Astrocyte (in vitro differentiated cells and primary cell): Measurements from ENCODE around the gene MRTFB. TPM values are rescaled to one million over a fixed set of nuclear protein-coding genes. Genes with fewer than 3 reads are reported as not detected.

Experiments used
- DNase-seq: peaks from one replicate; pipeline ENCODE4 v3.0.0-alpha.2; 2010; ENCODE audit warnings: low read depth
- FAIRE-seq: peaks from 2 replicates; lab custom pipeline; 2011; peaks lifted over from hg19 to GRCh38; lab: Jason Lieb, UNC
- H2AFZ ChIP-seq: 2 replicates; pipeline ENCODE4 v1.6.0; 2012; ENCODE audit warnings: low read depth, low read length, inconsistent platforms
- H3K27ac ChIP-seq: 2 replicates; pipeline ENCODE4 v1.5.1; 2011; ENCODE audit warnings: low read depth, low read length, inconsistent platforms
- H3K27me3 ChIP-seq: 2 replicates; pipeline ENCODE4 v1.6.0; 2011; ENCODE audit warnings: low read length, inconsistent platforms; ENCODE audit not compliant: insufficient read depth
- H3K36me3 ChIP-seq: 2 replicates; pipeline ENCODE4 v1.5.1; 2011; ENCODE audit warnings: low read length, inconsistent platforms; ENCODE audit not compliant: insufficient read depth
- H3K4me1 ChIP-seq: 2 replicates; pipeline ENCODE4 v1.5.1; 2011; ENCODE audit warnings: low read length, inconsistent platforms; ENCODE audit not compliant: insufficient read depth
- H3K4me2 ChIP-seq: 2 replicates; pipeline ENCODE4 v1.6.0; 2012; ENCODE audit warnings: low read length, inconsistent platforms
- H3K4me3 ChIP-seq: 2 replicates; pipeline ENCODE4 v1.5.1; 2011; ENCODE audit warnings: low read depth, mild to moderate bottlenecking, low read length, inconsistent platforms; ENCODE audit not compliant: insufficient read depth
- H3K79me2 ChIP-seq: 2 replicates; pipeline ENCODE4 v1.6.0; 2012; ENCODE audit warnings: mild to moderate bottlenecking, low read length, inconsistent platforms; ENCODE audit not compliant: insufficient read depth
- H3K9ac ChIP-seq: 2 replicates; pipeline ENCODE4 v1.6.0; 2012; ENCODE audit warnings: mild to moderate bottlenecking, low read length, inconsistent platforms
- H3K9me3 ChIP-seq: 2 replicates; pipeline ENCODE4 v1.5.1; 2012; ENCODE audit warnings: low read depth, mild to moderate bottlenecking, low read length, inconsistent platforms; ENCODE audit not compliant: insufficient read depth
- H4K20me1 ChIP-seq: 2 replicates; pipeline ENCODE4 v1.6.0; 2012; ENCODE audit warnings: low read length, inconsistent platforms; ENCODE audit not compliant: insufficient read depth
- H3K27ac Mint-ChIP-seq: one replicate; pipeline ENCODE4 v1.8.0; 2021; ENCODE audit warnings: mild to moderate bottlenecking, mixed read lengths; ENCODE audit not compliant: unreplicated experiment
- H3K27me3 Mint-ChIP-seq: one replicate; pipeline ENCODE4 v1.8.0; 2021; ENCODE audit warnings: low read depth, mixed read lengths; ENCODE audit not compliant: unreplicated experiment
- H3K36me3 Mint-ChIP-seq: one replicate; pipeline ENCODE4 v1.8.0; 2021; ENCODE audit warnings: low read depth, mixed read lengths; ENCODE audit not compliant: unreplicated experiment
- H3K4me1 Mint-ChIP-seq: one replicate; pipeline ENCODE4 v1.8.0; 2021; ENCODE audit warnings: low read depth, mixed read lengths; ENCODE audit not compliant: unreplicated experiment
- H3K4me3 Mint-ChIP-seq: one replicate; pipeline ENCODE4 v1.8.0; 2021; ENCODE audit warnings: mild to moderate bottlenecking, moderate library complexity, mixed read lengths; ENCODE audit not compliant: unreplicated experiment
- H3K9me3 Mint-ChIP-seq: one replicate; pipeline ENCODE4 v1.8.0; 2021; ENCODE audit warnings: mild to moderate bottlenecking, mixed read lengths; ENCODE audit not compliant: unreplicated experiment
- EZH2 ChIP-seq: IDR thresholded peaks from 2 replicates; pipeline ENCODE4 v1.6.1; 2012; ENCODE audit warnings: mild to moderate bottlenecking, low read length, inconsistent platforms; ENCODE audit not compliant: insufficient read depth
- total RNA-seq: library from RNA; stranded (reverse); gene quantifications from 2 replicates; pipeline ENCODE4 v1.2.1, GENCODE V29; 2021
- TF ChIP-seq, protein P1 (sequence below): IDR thresholded peaks from 2 replicates; pipeline ENCODE4 v1.5.1; 2011; ENCODE audit warnings: low read depth, mild to moderate bottlenecking, inconsistent platforms, low read length, moderate library complexity; ENCODE audit not compliant: insufficient read depth

The MRTFB gene
- total RNA-seq, 1 donor from 2014 or later, result 32.5 TPM

DNA sequence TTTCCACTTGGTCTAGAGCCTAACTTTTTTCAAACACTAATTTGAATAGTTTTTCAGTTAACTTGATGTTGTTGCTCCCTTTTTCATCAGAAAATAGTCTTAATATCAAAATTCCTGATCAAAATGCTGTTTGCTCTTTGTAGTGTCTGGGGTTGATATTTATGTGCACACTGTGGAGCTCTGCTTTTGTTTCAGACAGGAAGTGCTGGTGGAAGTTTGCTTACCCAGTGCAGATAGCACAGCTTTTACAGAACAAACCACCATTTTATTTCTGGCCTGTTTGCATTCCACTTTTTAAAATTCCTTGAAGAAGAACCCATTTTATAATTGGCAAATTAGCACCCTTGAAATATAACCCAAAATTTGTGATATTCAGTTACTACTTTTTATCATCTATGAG is 125.4 kb downstream of the MRTFB start:
- no peak overlapping the region for H3K27ac Mint-ChIP-seq
- peaks cover 21% of the 10 kb centered on the region for H3K4me1 Mint-ChIP-seq
- Histone ChIP-seq H3K4me1 (peaks cover 12% of the 10 kb centered on the region), H3K4me3 (no peak overlapping the region), H3K9me3 (no peaks in the 10 kb centered on the region), H4K20me1 (peaks cover 8% of the 10 kb centered on the region), H3K36me3 (no peaks in the 10 kb centered on the region), H3K27ac (no peak overlapping the region), H3K9ac (no peak overlapping the region), H3K4me2 (no peak overlapping the region), H3K27me3 (no peaks in the 10 kb centered on the region), H3K79me2 (no peaks in the 10 kb centered on the region), H2AFZ (no peak overlapping the region)
- no peaks in the 10 kb centered on the region for H3K27me3 Mint-ChIP-seq
- H3K9me3 Mint-ChIP-seq, result no peaks in the 10 kb centered on the region
- H3K36me3 Mint-ChIP-seq, result no peaks in the 10 kb centered on the region
- no peak overlapping the region for H3K4me3 Mint-ChIP-seq
- no peak for TF ChIP-seq EZH2
- DNase-seq, result no peak
- no peak for FAIRE-seq

DNA sequence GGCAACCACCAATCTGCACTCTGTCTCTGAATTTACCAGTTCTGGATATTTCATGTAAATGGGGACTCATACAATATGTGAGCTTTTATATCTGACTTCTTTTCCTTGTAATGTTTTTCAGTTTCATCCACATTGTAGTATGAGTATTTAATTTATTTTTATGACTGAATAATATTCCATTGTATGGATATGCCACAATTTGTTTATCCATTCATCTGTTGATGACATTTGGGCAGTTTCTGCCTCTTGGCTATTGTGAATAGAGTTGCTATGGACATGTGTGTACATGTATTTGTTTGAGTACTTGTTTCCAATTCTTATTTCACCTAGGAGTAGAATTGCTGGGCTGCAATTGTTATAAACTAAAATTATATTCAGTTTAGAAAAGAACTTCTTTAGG is 126.9 kb downstream of the MRTFB start:
- Histone ChIP-seq H3K4me3 (no peak overlapping the region), H4K20me1 (peaks cover 3% of the 10 kb centered on the region), H3K4me2 (no peak overlapping the region), H3K4me1 (peaks cover 12% of the 10 kb centered on the region), H3K9ac (no peak overlapping the region), H3K36me3 (no peaks in the 10 kb centered on the region), H3K27ac (no peak overlapping the region), H3K79me2 (no peaks in the 10 kb centered on the region), H2AFZ (no peak overlapping the region), H3K27me3 (no peaks in the 10 kb centered on the region), H3K9me3 (no peaks in the 10 kb centered on the region)
- H3K27ac Mint-ChIP-seq, result no peak overlapping the region
- no peak for DNase-seq
- FAIRE-seq, result no peak
- peaks cover 17% of the 10 kb centered on the region for H3K4me1 Mint-ChIP-seq
- no peaks in the 10 kb centered on the region for H3K27me3 Mint-ChIP-seq
- H3K4me3 Mint-ChIP-seq, result no peak overlapping the region
- H3K9me3 Mint-ChIP-seq, result no peaks in the 10 kb centered on the region
- TF ChIP-seq, protein P1, sequence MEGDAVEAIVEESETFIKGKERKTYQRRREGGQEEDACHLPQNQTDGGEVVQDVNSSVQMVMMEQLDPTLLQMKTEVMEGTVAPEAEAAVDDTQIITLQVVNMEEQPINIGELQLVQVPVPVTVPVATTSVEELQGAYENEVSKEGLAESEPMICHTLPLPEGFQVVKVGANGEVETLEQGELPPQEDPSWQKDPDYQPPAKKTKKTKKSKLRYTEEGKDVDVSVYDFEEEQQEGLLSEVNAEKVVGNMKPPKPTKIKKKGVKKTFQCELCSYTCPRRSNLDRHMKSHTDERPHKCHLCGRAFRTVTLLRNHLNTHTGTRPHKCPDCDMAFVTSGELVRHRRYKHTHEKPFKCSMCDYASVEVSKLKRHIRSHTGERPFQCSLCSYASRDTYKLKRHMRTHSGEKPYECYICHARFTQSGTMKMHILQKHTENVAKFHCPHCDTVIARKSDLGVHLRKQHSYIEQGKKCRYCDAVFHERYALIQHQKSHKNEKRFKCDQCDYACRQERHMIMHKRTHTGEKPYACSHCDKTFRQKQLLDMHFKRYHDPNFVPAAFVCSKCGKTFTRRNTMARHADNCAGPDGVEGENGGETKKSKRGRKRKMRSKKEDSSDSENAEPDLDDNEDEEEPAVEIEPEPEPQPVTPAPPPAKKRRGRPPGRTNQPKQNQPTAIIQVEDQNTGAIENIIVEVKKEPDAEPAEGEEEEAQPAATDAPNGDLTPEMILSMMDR, result no peak
- no peak for TF ChIP-seq EZH2
- H3K36me3 Mint-ChIP-seq, result no peaks in the 10 kb centered on the region

DNA sequence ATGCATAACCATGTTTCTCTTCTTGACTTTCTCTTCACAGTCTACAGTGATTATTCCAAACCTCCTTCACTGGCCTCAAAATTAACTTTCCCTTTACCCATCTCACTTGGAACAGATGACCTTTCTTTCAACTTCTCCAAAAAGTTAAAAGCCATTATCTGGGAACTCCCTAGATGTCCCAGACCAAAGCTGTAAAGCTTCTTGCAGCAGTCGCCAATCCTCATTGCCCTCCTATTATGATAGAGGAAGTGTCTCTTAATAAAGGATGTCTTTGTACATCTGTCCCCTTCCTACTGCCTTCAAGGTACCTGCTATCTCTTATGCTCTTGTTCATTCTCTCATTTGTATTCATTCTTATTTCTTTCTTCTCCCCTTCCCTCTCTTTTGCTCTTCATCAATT is 127.5 kb downstream of the MRTFB start:
- Mint-ChIP-seq H3K27me3 (no peaks in the 10 kb centered on the region), H3K4me3 (no peak overlapping the region), H3K4me1 (peaks cover 17% of the 10 kb centered on the region), H3K27ac (peak overlapping the region; percentile 7), H3K9me3 (no peaks in the 10 kb centered on the region), H3K36me3 (no peaks in the 10 kb centered on the region)
- no peak overlapping the region for H3K9ac ChIP-seq
- no peaks in the 10 kb centered on the region for H3K36me3 ChIP-seq
- H3K9me3 ChIP-seq, result no peaks in the 10 kb centered on the region
- no peak overlapping the region for H3K4me3 ChIP-seq
- FAIRE-seq, result no peak
- H4K20me1 ChIP-seq, result no peaks in the 10 kb centered on the region
- H3K27ac ChIP-seq, result no peak overlapping the region
- DNase-seq, result no peak
- no peak overlapping the region for H2AFZ ChIP-seq
- no peaks in the 10 kb centered on the region for H3K79me2 ChIP-seq
- H3K4me1 ChIP-seq, result peaks cover 12% of the 10 kb centered on the region
- H3K4me2 ChIP-seq, result no peak overlapping the region
- TF ChIP-seq, protein P1, result no peak
- TF ChIP-seq EZH2, result no peak
- H3K27me3 ChIP-seq, result no peaks in the 10 kb centered on the region
